NCI-H1694 treated with DMSO at 0.1 percent for 48 hours (cell line): ENCODE results near the gene RELN.

Experiments
- DNase-seq: peaks from one replicate; lab custom pipeline; 2025; lab: John Stamatoyannopoulos, UW

RELN gene

GRCh38 chr7:103680161-103681144 lies 309.0 kb downstream of the RELN start:
- no peak for DNase-seq

- no peak for DNase-seq
These were observed 310.0 kb downstream of the RELN start for GRCh38 chr7:103679151-103680132.

GRCh38 chr7:103668279-103668941 lies 321.0 kb downstream of the RELN start:
- no peak for DNase-seq

- no peak for DNase-seq
These were observed 323.1 kb downstream of the RELN start for GRCh38 chr7:103666326-103666725.

GRCh38 chr7:103664577-103664976 lies 324.9 kb downstream of the RELN start:
- no peak for DNase-seq

GRCh38 chr7:103660455-103661371 lies 328.7 kb downstream of the RELN start:
- DNase-seq: no peak

- DNase-seq: no peak
These were observed 331.1 kb downstream of the RELN start for GRCh38 chr7:103658055-103659005.

GRCh38 chr7:103657474-103657894 lies 332.0 kb downstream of the RELN start:
- DNase-seq: no peak

GRCh38 chr7:103656221-103656620 lies 333.2 kb downstream of the RELN start:
- DNase-seq: no peak

GRCh38 chr7:103651593-103652377 lies 337.7 kb downstream of the RELN start:
- no peak for DNase-seq

GRCh38 chr7:103649052-103649451 lies 340.4 kb downstream of the RELN start:
- no peak for DNase-seq

GRCh38 chr7:103648135-103648534 lies 341.3 kb downstream of the RELN start:
- no peak for DNase-seq

GRCh38 chr7:103644319-103644718 lies 345.1 kb downstream of the RELN start:
- DNase-seq: no peak

GRCh38 chr7:103640031-103640779 lies 349.3 kb downstream of the RELN start:
- no peak for DNase-seq

- no peak for DNase-seq
These were observed 351.7 kb downstream of the RELN start for GRCh38 chr7:103637726-103638125.

GRCh38 chr7:103637094-103637493 lies 352.4 kb downstream of the RELN start:
- DNase-seq: no peak

- no peak for DNase-seq
These were observed 353.3 kb downstream of the RELN start for GRCh38 chr7:103636153-103636552.

- DNase-seq: no peak
These were observed 356.5 kb downstream of the RELN start for GRCh38 chr7:103632972-103633371.
